GM19468 (cell line): ENCODE measurements around the gene SEC14L6.
"Not testable (repeated sequence)": the region's sequence is repeated elsewhere in the genome, so short reads cannot be mapped to it uniquely, and the experiment has no call there.

Experiments
- ATAC-seq: cut with Tn5 transposase; IDR thresholded peaks from one replicate; pipeline ENCODE4 v1.9.1; 2021; ENCODE audit warnings: mild to moderate bottlenecking, moderate library complexity, moderate number of reproducible peaks; ENCODE audit not compliant: unreplicated experiment; ENCODE audit errors: extremely low read depth

SEC14L6 gene

GRCh38 chr22:30568137-30568805 is 21.7 kb upstream of the SEC14L6 start:
- ATAC-seq = no peak

- not testable (repeated sequence) for ATAC-seq
These were observed 20.7 kb upstream of the SEC14L6 start for GRCh38 chr22:30567277-30567676.

- ATAC-seq = no peak
These were observed 19.6 kb upstream of the SEC14L6 start for GRCh38 chr22:30566125-30566524.

GRCh38 chr22:30565341-30565740 is 18.8 kb upstream of the SEC14L6 start:
- no peak for ATAC-seq

GRCh38 chr22:30564761-30565119 is 18.2 kb upstream of the SEC14L6 start:
- no peak for ATAC-seq

GRCh38 chr22:30564045-30564760 is 17.7 kb upstream of the SEC14L6 start:
- no peak for ATAC-seq

- no peak for ATAC-seq
These were observed 15.8 kb upstream of the SEC14L6 start for GRCh38 chr22:30562366-30562765.

GRCh38 chr22:30561402-30562189 is 15.1 kb upstream of the SEC14L6 start:
- ATAC-seq = no peak

- not testable (repeated sequence) for ATAC-seq
These were observed 14.2 kb upstream of the SEC14L6 start for GRCh38 chr22:30560643-30561202.

- ATAC-seq = no peak
These were observed 13.3 kb upstream of the SEC14L6 start for GRCh38 chr22:30559889-30560288.

- no peak for ATAC-seq
These were observed 10.7 kb upstream of the SEC14L6 start for GRCh38 chr22:30557243-30557642.

- no peak for ATAC-seq
These were observed 9.8 kb upstream of the SEC14L6 start for GRCh38 chr22:30556388-30556787.

- no peak for ATAC-seq
These were observed 9.0 kb upstream of the SEC14L6 start for GRCh38 chr22:30555282-30556210.

- no peak for ATAC-seq
These were observed 7.4 kb upstream of the SEC14L6 start for GRCh38 chr22:30553971-30554370.

- ATAC-seq = no peak
These were observed 6.2 kb upstream of the SEC14L6 start for GRCh38 chr22:30552719-30553118.

GRCh38 chr22:30551813-30552212 is 5.3 kb upstream of the SEC14L6 start:
- not testable (repeated sequence) for ATAC-seq

GRCh38 chr22:30547188-30547587 is 647 bp upstream of the SEC14L6 start:
- no peak for ATAC-seq

- ATAC-seq = no peak
These were observed 3.7 kb downstream of the SEC14L6 start for GRCh38 chr22:30542811-30543188.

- no peak for ATAC-seq
These were observed 4.4 kb downstream of the SEC14L6 start for GRCh38 chr22:30541961-30542810.
